SK-N-MC (cell line): Measurements from ENCODE around the gene MLPH.

ENCODE experiments used
- DNase-seq: peaks from one replicate; pipeline ENCODE4 v3.0.0-alpha.2; 2011; ENCODE audit warnings: low read depth, low spot score
- H3K27ac ChIP-seq: fragments of 200-600 bp; sonication (generic); 2 replicates; pipeline ENCODE4 v1.5.1; 2016; ENCODE audit warnings: mixed run types
- H3K36me3 ChIP-seq: fragments of 200-600 bp; sonication (generic); 2 replicates; pipeline ENCODE4 v1.6.1; 2017; ENCODE audit warnings: antibody characterized with exemption, low read length, mixed read lengths; ENCODE audit not compliant: insufficient read depth
- H3K4me3 ChIP-seq: fragments of 200-600 bp; sonication (generic); 2 replicates; pipeline ENCODE4 v1.5.1; 2016
- H3K9ac ChIP-seq: fragments of 200-600 bp; sonication (generic); 2 replicates; pipeline ENCODE4 v1.8.0; 2017; ENCODE audit warnings: mixed run types, mixed read lengths; ENCODE audit not compliant: insufficient read length
- H3K9me3 ChIP-seq: fragments of 200-600 bp; sonication (generic); 2 replicates; pipeline ENCODE4 v1.6.1; 2017; ENCODE audit warnings: low read depth, mild to moderate bottlenecking, antibody characterized with exemption, low read length, moderate library complexity, mixed read lengths
- EZH2 ChIP-seq: fragments of 200-600 bp; sonication (generic); IDR thresholded peaks from one replicate; pipeline ENCODE4 v1.6.1; 2017; ENCODE audit warnings: antibody characterized with exemption
- FOXP2 ChIP-seq: optimal IDR thresholded peaks from 2 replicates; pipeline ENCODE3; 2011; ENCODE audit warnings: mild to moderate bottlenecking, moderate library complexity; ENCODE audit not compliant: insufficient read depth; ENCODE audit errors: extremely low read length, control extremely low read depth
- POLR2AphosphoS5 ChIP-seq: IDR thresholded peaks from 2 replicates; pipeline ENCODE4 v1.6.1; 2012; ENCODE audit warnings: mild to moderate bottlenecking, low read depth, low read length, borderline replicate concordance

The MLPH gene

GRCh38 chr2:237565974-237566373 lies 78.9 kb downstream of the MLPH start:
- Histone ChIP-seq H3K27ac (no peak overlapping the region), H3K4me3 (no peak overlapping the region), H3K36me3 (no peaks in the 10 kb centered on the region), H3K9ac (no peak overlapping the region), H3K9me3 (no peaks in the 10 kb centered on the region)
- no peak for DNase-seq
- no peak for TF ChIP-seq POLR2AphosphoS5
- no peak for TF ChIP-seq EZH2
- TF ChIP-seq FOXP2: no peak

DNA sequence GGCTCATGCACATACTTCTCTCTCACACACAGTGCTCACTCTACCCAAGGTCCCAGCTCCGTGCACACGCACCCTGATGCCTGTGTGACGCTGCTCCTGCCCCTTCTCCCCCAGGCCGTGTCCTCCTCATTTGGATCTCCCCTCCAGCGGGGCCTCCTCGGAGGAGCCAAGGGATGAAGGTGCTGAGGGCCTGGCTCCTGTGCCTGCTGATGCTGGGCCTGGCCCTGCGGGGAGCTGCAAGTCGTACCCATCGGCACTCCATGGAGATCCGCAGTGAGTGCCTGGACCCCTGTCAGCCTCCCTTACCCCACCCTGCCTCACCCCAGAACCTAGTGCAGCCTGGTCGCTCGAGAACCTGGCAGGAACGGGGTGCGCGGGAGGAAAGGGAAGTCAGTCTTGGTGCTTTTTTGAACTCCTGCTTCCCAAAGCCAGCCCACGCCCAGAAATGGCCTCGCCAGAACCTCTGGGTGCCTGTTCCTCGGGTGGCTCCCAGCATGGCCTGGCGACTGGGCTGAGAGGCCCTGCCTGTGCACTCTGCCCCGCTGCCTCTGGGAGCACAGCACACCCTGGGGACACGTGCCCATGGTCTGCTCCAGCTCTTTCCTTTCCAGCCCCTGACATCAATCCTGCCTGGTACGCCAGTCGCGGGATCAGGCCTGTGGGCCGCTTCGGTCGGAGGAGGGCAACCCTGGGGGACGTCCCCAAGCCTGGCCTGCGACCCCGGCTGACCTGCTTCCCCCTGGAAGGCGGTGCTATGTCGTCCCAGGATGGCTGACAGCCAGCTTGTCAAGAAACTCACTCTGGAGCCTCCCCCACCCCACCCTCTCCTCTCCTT lies 79.6 kb downstream of the MLPH start, which contains the start of gene PRLH:
TSS of gene PRLH (plus strand) at position 174 of the 835 bp plus-strand sequence. CDS start at position 174, 0 bp downstream.
- TF ChIP-seq POLR2AphosphoS5: no peak
- no peak for TF ChIP-seq FOXP2
- no peak for TF ChIP-seq EZH2
- Histone ChIP-seq H3K27ac (no peak within 1 kb of the TSS), H3K9me3 (no peaks in the 10 kb centered on the region), H3K36me3 (no peaks in the 10 kb centered on the region), H3K9ac (no peak within 1 kb of the TSS), H3K4me3 (no peak within 1 kb of the TSS)
- no peak for DNase-seq

- H3K9ac ChIP-seq: no peak overlapping the region
- H3K9me3 ChIP-seq: no peaks in the 10 kb centered on the region
- H3K36me3 ChIP-seq: no peaks in the 10 kb centered on the region
- H3K27ac ChIP-seq: no peak overlapping the region
- TF ChIP-seq FOXP2 (no peak), EZH2 (no peak), POLR2AphosphoS5 (no peak)
- no peak for DNase-seq
- no peak overlapping the region for H3K4me3 ChIP-seq
These were observed 80.4 kb downstream of the MLPH start for GRCh38 chr2:237567276-237568029.

DNA sequence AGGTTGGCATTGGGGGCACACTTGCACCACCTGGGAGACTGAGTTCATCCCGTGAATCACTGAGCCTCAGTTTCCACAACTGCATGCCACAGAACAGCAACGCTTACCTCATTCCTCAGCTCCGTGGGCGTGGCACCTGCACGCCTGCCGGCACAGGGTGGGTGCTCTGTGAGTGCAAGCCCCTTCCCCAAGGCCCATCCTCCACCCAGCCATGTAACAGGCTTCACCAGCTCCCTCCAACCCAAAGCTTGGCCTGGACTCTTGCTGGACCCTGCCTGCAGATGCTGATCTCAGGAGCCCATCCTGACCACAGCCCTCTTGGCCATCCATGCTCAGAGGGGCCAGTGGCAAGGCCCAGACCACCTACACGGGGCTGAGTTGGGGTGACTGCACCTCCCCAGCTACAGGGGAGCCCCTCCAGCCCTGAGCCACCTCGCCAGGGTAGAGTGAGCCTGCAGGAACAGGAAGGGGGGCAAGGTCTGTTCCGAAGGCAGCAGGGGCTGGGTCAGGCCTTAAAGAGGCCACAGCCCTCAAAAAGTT lies 81.1 kb downstream of the MLPH start:
- Histone ChIP-seq H3K9ac (no peak overlapping the region), H3K4me3 (no peak overlapping the region), H3K36me3 (no peaks in the 10 kb centered on the region), H3K9me3 (no peaks in the 10 kb centered on the region), H3K27ac (no peak overlapping the region)
- no peak for DNase-seq
- no peak for TF ChIP-seq EZH2
- TF ChIP-seq FOXP2: no peak
- TF ChIP-seq POLR2AphosphoS5: no peak

- DNase-seq: no peak
- H3K9me3 ChIP-seq: no peaks in the 10 kb centered on the region
- H3K4me3 ChIP-seq: no peak overlapping the region
- no peak overlapping the region for H3K9ac ChIP-seq
- TF ChIP-seq FOXP2: no peak
- no peak for TF ChIP-seq POLR2AphosphoS5
- no peak for TF ChIP-seq EZH2
- H3K36me3 ChIP-seq: no peaks in the 10 kb centered on the region
- H3K27ac ChIP-seq: no peak overlapping the region
These were observed 82.0 kb downstream of the MLPH start for GRCh38 chr2:237569041-237569440.

DNA sequence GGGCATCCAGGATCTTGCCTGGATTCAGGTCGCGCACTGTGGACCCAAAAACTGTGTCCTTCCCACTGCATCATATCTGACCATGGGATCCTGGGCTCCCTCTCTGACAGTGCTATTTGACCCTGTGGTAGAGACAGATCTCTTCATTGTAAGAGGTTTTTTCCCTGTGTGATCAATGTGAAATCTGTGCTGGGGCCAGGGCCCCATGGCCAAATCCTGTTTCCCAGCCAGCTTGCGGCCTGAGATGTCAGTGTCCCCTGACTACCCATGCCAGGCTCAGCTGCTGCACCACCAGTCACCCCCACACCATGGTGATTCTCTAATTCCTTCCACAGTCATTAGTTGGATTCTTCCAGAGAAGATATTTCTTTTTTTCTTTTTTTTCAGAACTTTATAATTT lies 82.8 kb downstream of the MLPH start:
- Histone ChIP-seq H3K9me3 (no peaks in the 10 kb centered on the region), H3K9ac (no peak overlapping the region), H3K36me3 (no peaks in the 10 kb centered on the region), H3K4me3 (no peak overlapping the region), H3K27ac (no peak overlapping the region)
- DNase-seq: no peak
- TF ChIP-seq POLR2AphosphoS5 (no peak), EZH2 (no peak), FOXP2 (no peak)

DNA sequence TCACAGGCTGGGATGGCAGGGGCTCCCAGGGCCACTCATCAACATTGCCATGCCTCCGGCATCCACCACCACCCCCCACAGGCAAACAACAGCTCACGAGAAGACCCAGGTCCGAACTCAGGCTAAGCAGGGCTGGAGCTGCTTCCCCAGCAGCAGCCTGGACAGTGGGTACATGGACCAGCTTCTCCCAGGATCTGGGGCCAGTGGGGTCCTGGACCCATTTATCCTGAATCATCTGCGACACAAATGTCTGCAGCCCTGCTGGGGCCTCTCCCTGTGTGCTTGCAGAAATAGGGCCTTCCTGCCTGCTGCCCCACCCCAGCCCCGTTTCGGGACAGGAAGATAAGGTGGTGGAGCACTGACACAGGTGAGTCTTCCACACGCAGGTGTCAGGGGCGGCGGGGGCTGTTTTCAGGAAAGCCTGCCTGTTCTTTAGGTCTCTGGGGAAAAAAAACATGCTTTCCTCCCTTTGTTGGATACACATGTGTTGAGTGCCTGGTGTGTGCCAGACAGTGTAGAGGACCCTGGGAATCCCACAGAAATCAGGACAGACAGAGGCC lies 83.8 kb downstream of the MLPH start:
- Histone ChIP-seq H3K36me3 (no peaks in the 10 kb centered on the region), H3K9ac (no peak overlapping the region), H3K9me3 (no peaks in the 10 kb centered on the region), H3K27ac (no peak overlapping the region), H3K4me3 (no peak overlapping the region)
- DNase-seq: no peak
- TF ChIP-seq FOXP2: no peak
- no peak for TF ChIP-seq POLR2AphosphoS5
- no peak for TF ChIP-seq EZH2

- Histone ChIP-seq H3K4me3 (no peak overlapping the region; the same call in 1 of the 2 replicates), H3K36me3 (no peaks in the 10 kb centered on the region), H3K27ac (no peak overlapping the region), H3K9ac (no peak overlapping the region), H3K9me3 (no peaks in the 10 kb centered on the region)
- TF ChIP-seq POLR2AphosphoS5 (no peak), EZH2 (no peak), FOXP2 (no peak)
- DNase-seq: no peak
These were observed 84.5 kb downstream of the MLPH start for GRCh38 chr2:237571551-237571950.
